Epithelial cell of proximal tubule (primary cell): ENCODE results near the gene NBPF15. TPM values are rescaled to one million over a fixed set of nuclear protein-coding genes. Genes with fewer than 3 reads are reported as not detected.
"Not testable (repeated sequence)": the region's sequence is repeated elsewhere in the genome, so short reads cannot be mapped to it uniquely, and the experiment has no call there.

Experiments
- DNase-seq: peaks from one replicate; pipeline ENCODE4 v3.0.0-alpha.2; 2011; ENCODE audit warnings: low read depth
- H3K4me3 ChIP-seq: 2 replicates; pipeline ENCODE4 v1.5.1; 2011; ENCODE audit warnings: low read depth, mild to moderate bottlenecking, low read length
- total RNA-seq: library from RNA; depleted of rRNA; stranded (reverse); fragments of >200 nt; gene quantifications from 2 replicates; pipeline ENCODE4 v1.2.3, GENCODE V29; 2015
- TF ChIP-seq, protein P1 (sequence below): conservative IDR thresholded peaks from 2 replicates; pipeline ENCODE4 v1.5.1; 2012; ENCODE audit warnings: low read depth, mild to moderate bottlenecking, low read length

The NBPF15 gene
- 11.9 and 13.7 TPM in 2 replicates for total RNA-seq

DNA sequence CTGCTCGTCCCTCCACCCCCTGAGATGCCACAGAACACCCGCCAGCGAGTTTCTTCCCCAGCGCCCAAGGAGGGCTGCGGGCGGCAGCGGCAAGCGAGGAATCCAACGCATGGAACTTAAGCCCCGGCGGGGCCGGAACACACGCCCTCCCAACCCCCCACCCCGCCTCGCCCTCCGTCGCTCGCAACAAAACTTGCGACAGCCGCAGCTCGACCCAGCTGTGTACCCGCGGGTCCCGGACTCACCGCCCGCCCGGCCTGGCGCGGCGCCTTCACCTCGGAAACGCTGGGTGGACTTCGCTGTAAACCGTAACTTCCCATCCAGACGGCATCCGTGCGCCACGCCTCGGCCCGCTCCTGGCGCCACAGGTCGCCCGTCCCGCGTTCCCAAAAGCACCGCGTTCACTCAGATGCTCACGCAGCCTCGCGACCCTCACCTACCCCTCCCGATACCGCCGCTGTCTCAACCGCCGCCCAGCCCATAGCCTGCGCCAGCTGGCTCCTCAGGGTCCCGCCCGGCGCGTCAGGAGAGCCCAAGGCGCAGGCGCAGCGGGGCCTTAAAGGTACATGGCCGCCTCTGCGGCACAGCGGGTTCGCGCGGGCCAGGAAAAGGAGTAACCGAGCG is at the start of gene NBPF15:
Gene NBPF15 (minus strand): TSS at position 534 of the 624 bp plus-strand sequence. CDS start 21,666 bp downstream, outside the sequence.
- H3K4me3 ChIP-seq, result peak within 1 kb of the TSS; percentile 59
- not testable (repeated sequence) for DNase-seq

DNA sequence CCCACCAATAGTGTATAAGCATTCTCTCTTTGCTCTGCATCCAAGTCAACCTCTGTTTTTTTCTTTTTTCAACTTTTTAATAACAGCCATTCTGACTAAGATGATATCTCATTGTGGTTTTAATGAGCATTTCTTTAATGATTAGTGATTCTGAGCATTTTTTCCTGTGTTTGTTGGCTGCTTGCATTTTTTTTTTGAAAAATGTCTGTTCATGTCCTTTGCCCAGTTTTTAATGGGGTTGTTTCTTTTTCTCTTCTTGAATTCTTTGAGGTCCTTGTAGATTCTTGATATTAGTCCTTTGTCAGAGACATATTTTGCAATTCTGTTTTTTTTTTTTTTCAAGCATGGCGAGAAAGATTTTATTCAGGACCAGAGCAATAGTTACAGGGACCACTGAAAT is 35.0 kb upstream of the NBPF15 start:
- not testable (repeated sequence) for DNase-seq, H3K4me3 ChIP-seq

- not testable (repeated sequence) for H3K4me3 ChIP-seq, DNase-seq
Observed at GRCh38 chr1:144494130-144494529, 32.7 kb upstream of the NBPF15 start.

- not testable (repeated sequence) for DNase-seq, H3K4me3 ChIP-seq
Observed at GRCh38 chr1:144490394-144490793, 28.9 kb upstream of the NBPF15 start.

DNA sequence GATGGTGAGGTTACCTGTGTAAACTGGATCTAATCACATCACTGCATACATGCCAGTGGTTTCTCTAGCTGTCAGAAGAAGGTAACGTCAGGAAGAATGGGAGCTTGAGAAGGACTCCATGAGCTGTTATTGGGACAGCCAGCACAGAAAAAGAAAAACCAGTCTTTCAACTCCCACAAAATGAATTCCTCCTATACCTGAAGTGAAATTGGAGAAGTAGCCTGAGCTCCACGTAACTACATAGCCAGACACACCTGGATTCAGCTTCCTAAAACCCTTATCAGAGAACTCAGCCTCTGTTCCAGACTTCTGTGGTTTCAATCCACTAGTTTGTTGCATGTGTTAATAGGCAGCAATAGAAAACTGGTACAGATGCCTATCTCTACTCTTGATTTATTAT is 25.5 kb upstream of the NBPF15 start:
- H3K4me3 ChIP-seq, DNase-seq: not testable (repeated sequence)

- not testable (repeated sequence) for DNase-seq
Observed at GRCh38 chr1:144485048-144485993, 23.9 kb upstream of the NBPF15 start.

DNA sequence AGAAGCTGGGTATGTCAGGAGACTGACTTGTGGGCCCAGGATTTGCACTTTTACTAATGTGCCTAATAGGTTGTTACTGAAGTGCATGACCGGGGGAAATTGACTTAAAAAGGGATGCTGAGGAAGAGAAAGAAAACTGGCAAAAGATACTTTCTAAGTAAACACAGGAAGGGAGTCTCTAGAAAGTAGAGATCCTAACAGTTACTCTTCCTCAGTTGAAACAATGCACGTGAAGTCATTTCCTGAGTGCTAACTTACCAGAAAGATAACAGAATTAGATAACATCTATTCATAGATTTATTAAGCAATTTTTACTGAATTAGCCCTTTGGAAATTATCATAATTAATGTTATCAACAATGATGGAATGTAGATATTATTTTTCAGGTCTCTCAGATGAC is 12.4 kb upstream of the NBPF15 start:
- not testable (repeated sequence) for H3K4me3 ChIP-seq, DNase-seq

More at GRCh38 chr1:144485048-144485993, 23.9 kb upstream of the NBPF15 start:
- not testable (repeated sequence) for H3K4me3 ChIP-seq

DNA sequence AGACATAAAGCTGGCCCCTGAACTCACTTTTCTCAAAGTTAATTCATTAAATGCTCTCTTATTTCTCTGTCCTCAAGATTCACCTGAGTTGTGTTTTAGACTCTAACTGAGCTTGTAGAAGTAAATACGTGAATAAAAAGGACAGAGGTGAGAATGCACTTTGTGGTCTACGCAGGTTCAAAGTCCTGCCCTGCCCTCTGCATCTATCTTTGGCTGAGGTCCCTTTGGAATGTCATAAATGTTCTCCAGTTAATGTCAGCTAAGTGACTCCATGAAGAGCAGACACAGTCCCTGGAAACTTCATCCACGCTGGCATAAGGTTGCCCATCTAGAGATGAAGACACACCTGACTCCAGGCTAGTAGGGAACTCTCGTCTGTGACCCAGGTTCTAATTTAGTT is 10.0 kb upstream of the NBPF15 start:
- DNase-seq, H3K4me3 ChIP-seq: not testable (repeated sequence)

DNA sequence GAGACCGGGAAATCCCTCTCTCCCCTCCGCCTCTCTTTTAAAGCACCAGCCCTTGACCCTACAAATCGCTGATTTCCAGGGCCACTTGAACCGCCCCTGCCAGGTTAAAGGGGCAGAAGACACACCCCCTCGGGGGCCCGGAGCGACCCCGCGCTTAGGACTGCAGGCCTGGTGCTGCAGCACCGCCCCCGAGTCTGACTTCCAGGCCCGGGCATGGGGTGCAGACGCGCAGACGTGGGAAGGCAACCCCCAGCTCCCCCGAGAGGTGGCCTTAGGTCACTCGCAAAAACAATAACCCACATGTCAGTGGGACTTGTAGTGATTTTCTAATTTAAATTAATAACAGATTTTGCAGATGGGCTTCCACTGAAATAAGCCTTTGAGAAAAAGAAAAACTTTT is 309 bp upstream of the NBPF15 start:
- not testable (repeated sequence) for DNase-seq, H3K4me3 ChIP-seq

GRCh38 chr1:144460686-144461085 is 783 bp downstream of the NBPF15 start:
- not testable (repeated sequence) for DNase-seq
- H3K4me3 ChIP-seq, result peak overlapping the region; percentile 59

DNA sequence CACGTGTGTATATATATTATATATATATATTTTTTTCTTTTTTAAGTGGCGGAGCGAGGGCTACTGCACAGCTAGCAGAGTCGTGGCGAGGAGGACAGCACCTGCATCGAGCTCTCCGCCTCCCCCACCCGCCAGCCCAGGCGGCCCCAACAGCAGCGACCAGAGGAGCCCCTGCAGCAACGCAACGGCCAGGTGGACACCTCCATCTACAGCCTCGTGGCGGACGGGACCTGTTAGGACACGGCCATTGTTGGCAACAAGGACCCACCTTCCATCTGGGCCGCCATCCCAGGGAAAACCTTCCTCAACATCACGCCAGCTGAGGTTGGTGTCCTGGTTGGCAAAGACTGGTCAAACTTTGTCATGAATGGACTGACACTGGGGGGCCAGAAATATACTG is 19.1 kb downstream of the NBPF15 start:
- DNase-seq, H3K4me3 ChIP-seq: not testable (repeated sequence)

- TF ChIP-seq, protein P1, sequence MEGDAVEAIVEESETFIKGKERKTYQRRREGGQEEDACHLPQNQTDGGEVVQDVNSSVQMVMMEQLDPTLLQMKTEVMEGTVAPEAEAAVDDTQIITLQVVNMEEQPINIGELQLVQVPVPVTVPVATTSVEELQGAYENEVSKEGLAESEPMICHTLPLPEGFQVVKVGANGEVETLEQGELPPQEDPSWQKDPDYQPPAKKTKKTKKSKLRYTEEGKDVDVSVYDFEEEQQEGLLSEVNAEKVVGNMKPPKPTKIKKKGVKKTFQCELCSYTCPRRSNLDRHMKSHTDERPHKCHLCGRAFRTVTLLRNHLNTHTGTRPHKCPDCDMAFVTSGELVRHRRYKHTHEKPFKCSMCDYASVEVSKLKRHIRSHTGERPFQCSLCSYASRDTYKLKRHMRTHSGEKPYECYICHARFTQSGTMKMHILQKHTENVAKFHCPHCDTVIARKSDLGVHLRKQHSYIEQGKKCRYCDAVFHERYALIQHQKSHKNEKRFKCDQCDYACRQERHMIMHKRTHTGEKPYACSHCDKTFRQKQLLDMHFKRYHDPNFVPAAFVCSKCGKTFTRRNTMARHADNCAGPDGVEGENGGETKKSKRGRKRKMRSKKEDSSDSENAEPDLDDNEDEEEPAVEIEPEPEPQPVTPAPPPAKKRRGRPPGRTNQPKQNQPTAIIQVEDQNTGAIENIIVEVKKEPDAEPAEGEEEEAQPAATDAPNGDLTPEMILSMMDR, result peak; percentile 28
- H3K4me3 ChIP-seq, DNase-seq: not testable (repeated sequence)
Observed at GRCh38 chr1:144439737-144440136, 21.7 kb downstream of the NBPF15 start.

DNA sequence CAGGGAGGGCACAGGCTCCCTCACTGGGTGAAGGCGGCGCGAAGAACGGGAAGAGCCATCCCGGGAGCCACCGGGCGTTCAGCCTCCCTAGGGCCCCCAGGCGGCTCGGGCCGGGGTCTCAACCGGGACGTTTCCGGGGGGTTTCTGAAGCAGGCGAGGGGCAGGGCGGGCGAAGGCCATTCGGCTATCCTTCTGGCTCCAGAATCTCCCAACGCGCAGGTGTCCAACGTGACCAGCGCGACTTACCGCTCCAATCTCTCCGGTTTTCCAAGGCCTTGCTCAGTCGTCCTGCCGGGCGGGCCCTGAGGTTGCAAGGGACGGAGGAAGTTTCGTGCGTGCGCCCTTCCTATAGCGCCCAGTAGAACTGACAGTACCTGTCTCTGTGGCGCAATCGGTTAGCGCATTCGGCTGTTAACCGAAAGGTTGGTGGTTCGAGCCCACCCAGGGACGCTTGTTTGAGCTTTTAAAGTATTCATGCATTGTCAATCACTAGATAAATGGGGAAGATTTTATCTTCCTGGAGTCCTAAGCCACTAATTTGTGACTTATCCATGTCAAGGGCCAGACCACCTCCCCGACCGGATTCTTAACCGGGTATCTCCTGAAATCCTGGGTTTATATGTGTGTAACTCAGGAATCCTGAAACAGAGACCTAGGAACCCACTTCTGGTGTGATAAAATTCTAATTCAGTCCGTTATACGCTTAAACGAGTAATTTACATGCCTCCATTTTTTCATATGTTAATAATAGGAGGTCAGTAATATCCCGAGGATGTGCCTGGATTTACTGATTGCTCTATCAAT is 42.4 kb downstream of the NBPF15 start:
- H3K4me3 ChIP-seq, result peak overlapping the region; percentile 51
- not testable (repeated sequence) for DNase-seq

DNA sequence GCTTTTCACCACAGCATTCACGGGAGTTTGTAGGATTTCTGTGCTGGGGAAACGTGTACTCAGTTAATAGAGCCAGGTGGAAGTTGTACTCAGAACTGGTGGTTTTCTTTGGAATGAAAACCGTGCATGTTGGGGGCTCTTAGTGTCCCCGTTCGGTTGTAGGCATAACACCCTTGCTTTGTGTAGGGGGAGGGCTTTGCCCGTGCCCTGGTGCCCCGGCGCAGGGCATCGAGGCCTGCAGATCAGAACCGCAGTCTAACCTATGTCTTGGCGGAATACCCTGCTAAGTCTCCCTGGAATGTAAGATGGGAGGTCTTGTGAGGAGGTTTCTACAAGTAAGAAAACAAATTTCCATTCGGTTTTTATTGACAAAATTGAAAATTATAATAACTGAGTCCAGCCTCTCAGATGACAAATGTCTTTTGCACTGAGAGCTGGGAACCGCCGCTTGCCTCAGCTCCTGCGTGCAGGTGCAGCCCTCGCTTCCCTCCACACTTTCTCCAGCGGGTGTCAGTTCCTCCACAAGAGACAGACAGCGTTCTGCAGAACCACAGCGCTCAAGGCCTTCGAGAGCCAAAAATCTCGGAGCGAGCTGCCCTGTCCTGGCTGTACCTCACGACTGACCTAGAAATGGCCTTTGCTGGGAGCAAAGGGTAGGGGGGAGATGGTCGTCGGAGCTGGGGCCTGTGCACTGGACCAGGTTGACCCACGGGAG is 47.9 kb downstream of the NBPF15 start:
- DNase-seq, result not testable (repeated sequence)
- peak overlapping the region; percentile 52 for H3K4me3 ChIP-seq

DNA sequence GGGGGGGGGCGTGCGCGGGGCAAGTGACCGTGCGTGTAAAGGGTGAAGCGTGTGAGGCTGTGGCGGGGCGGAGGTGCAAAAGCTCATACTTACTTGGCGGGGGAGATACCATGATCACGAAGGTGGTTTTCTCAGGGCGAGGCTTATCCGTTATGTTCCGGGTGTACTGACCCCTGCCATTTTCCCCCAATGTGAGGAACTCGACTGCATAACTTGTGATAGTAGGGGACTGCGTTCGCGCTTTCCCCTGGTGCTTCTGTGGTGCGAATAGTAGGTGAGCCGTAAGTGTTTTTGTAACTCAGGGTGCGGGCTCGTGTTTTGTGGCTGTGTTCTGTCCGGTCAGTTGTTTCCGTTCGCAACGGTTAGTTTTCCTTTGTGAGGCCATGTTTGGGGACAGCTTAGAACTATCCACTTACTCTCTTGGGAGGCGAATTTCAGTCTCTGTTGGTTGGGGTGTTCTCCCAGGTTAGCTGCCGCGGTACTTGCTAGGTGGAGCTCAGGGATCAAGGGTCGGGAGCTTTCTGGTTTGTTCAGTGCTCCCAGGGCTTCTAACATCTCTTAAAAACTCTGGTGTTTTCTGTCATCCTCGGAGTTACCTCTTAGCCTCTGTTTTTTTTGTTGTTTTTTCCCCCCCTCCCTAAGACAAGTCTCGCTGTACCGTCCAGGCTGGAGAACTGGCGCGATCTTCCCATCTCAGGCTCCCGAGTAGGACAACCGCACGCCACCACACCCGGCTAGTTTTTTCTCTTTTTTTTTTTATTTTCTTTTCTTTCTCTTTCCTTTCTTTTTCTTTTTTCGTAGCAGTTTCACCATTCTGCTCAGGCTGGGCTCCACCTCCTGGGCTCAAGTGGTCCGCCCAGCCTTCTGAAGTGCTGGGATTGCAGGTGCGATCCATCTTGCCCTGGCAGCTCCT is 48.7 kb downstream of the NBPF15 start:
- H3K4me3 ChIP-seq, result peak overlapping the region; percentile 52
- DNase-seq, result peak; percentile 97

GRCh38 chr1:144412068-144412471 is 49.4 kb downstream of the NBPF15 start:
- not testable (repeated sequence) for H3K4me3 ChIP-seq, DNase-seq
